ENCODE data around the gene RCVRN. TPM values are rescaled to one million over a fixed set of nuclear protein-coding genes. Genes with fewer than 3 reads are reported as not detected.

The RCVRN gene
- total RNA-seq, 1 donor from 2014 or later, result not detected

DNA sequence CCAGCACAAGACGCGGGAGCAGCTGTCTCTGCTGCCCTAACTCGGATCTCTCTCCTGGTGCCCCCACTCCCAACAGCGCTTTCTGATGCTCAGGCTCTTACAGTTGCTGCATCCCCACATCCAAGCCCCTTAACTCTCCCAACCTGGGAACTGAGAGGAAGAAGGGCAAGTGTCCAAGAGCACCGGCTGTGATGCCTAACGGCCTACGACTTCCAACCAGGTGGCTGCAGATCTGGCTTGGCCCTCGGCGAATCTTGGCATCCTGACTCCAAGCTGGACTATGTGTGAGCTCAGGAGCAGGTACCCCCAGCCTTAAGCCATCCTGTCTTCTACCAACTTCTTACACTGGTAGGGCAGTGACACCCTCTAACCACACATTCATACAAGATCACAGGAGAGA is 38.3 kb upstream of the RCVRN start:
- Mint-ChIP-seq H3K27me3 (peaks cover 9% of the 10 kb centered on the region), H3K27ac (no peak overlapping the region), H3K9me3 (ENCODE audit: low read depth) (no peaks in the 10 kb centered on the region), H3K36me3 (ENCODE audit: insufficient read depth) (no peaks in the 10 kb centered on the region), H3K4me3 (ENCODE audit: low read depth) (no peak overlapping the region), H3K4me1 (ENCODE audit: low read depth) (no peaks in the 10 kb centered on the region)
- TF ChIP-seq, protein P1, sequence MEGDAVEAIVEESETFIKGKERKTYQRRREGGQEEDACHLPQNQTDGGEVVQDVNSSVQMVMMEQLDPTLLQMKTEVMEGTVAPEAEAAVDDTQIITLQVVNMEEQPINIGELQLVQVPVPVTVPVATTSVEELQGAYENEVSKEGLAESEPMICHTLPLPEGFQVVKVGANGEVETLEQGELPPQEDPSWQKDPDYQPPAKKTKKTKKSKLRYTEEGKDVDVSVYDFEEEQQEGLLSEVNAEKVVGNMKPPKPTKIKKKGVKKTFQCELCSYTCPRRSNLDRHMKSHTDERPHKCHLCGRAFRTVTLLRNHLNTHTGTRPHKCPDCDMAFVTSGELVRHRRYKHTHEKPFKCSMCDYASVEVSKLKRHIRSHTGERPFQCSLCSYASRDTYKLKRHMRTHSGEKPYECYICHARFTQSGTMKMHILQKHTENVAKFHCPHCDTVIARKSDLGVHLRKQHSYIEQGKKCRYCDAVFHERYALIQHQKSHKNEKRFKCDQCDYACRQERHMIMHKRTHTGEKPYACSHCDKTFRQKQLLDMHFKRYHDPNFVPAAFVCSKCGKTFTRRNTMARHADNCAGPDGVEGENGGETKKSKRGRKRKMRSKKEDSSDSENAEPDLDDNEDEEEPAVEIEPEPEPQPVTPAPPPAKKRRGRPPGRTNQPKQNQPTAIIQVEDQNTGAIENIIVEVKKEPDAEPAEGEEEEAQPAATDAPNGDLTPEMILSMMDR (IDR thresholded peaks at IDR 0.05; ENCODE audit: unreplicated experiment), result no peak
- no peak for DNase-seq (ENCODE audit: low spot score, unreplicated experiment)

DNA sequence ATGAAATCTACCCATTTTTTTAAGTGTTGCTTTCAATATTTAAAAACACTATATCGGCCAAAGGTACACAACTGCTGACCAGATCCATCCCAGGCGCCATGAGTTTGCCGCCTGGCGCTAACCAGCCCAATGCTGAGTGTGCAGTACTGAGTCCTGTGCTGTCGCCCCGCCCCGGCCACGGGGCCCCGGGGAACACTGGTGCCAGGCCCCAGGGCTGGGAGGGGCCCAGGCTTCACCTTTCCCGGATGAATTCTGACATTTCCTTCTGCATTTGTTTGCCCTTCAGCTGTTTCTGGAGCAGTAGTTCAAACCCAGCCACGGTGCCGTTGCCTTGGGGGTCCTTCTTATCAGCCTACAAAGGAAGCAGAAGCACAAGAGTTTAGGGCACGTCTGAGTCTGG is 37.8 kb upstream of the RCVRN start:
- no peak for DNase-seq (ENCODE audit: low spot score, unreplicated experiment)
- Mint-ChIP-seq H3K4me3 (ENCODE audit: low read depth) (no peak overlapping the region), H3K27me3 (peaks cover 9% of the 10 kb centered on the region), H3K36me3 (ENCODE audit: insufficient read depth) (no peaks in the 10 kb centered on the region), H3K4me1 (ENCODE audit: low read depth) (no peaks in the 10 kb centered on the region), H3K9me3 (ENCODE audit: low read depth) (no peaks in the 10 kb centered on the region), H3K27ac (no peak overlapping the region)
- TF ChIP-seq, protein P1 (IDR thresholded peaks at IDR 0.05; ENCODE audit: unreplicated experiment), result no peak

DNA sequence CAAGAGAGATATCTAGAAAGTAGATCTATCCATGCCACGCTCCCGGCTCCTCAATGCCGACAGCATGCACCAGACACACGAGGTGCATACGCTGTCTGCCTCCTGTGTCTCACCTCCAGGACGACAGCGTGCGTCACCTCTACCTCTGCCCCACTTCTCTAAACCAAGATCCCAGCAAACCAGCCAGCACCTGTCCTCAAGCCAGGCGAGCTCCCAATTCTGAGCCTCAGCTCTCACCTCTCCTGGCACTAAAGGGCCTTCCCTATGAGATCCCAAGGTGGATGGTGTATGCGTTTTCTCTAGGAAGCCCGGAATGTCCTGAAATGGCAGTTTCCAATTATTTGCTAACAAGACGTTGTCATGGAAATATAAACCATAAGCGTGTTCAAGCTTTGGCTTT is 36.2 kb upstream of the RCVRN start:
- Mint-ChIP-seq H3K4me3 (ENCODE audit: low read depth) (no peak overlapping the region), H3K27ac (no peak overlapping the region), H3K36me3 (ENCODE audit: insufficient read depth) (no peaks in the 10 kb centered on the region), H3K9me3 (ENCODE audit: low read depth) (no peaks in the 10 kb centered on the region), H3K27me3 (peaks cover 4% of the 10 kb centered on the region), H3K4me1 (ENCODE audit: low read depth) (no peaks in the 10 kb centered on the region)
- no peak for DNase-seq (ENCODE audit: low spot score, unreplicated experiment)
- TF ChIP-seq, protein P1 (IDR thresholded peaks at IDR 0.05; ENCODE audit: unreplicated experiment), result no peak

DNA sequence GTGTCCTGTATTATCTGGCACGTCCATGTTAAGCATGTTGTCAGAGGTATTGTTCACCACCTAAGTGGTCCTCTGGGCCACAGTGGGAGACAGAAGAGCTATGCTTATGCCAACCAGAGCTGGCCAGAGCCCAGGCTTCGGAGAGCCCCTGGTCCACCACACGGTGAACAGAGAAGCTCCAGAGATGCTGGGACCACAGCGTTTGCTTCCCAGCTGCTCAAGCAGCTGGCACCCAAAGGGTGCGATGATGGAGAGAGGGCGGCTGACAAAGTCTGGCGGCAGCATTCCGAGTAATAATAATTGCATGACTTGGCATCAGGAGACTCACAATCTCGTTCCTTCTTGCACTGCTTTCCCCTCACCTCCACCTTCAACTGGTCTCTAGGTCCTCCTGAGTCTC is 35.8 kb upstream of the RCVRN start:
- no peaks in the 10 kb centered on the region for H3K4me1 Mint-ChIP-seq (ENCODE audit: low read depth)
- H3K36me3 Mint-ChIP-seq (ENCODE audit: insufficient read depth), result no peaks in the 10 kb centered on the region
- H3K27ac Mint-ChIP-seq, result no peak overlapping the region
- H3K9me3 Mint-ChIP-seq (ENCODE audit: low read depth), result no peaks in the 10 kb centered on the region
- H3K4me3 Mint-ChIP-seq (ENCODE audit: low read depth), result no peak overlapping the region
- peaks cover 3% of the 10 kb centered on the region for H3K27me3 Mint-ChIP-seq
- TF ChIP-seq, protein P1 (IDR thresholded peaks at IDR 0.05; ENCODE audit: unreplicated experiment), result no peak
- no peak for DNase-seq (ENCODE audit: low spot score, unreplicated experiment)

DNA sequence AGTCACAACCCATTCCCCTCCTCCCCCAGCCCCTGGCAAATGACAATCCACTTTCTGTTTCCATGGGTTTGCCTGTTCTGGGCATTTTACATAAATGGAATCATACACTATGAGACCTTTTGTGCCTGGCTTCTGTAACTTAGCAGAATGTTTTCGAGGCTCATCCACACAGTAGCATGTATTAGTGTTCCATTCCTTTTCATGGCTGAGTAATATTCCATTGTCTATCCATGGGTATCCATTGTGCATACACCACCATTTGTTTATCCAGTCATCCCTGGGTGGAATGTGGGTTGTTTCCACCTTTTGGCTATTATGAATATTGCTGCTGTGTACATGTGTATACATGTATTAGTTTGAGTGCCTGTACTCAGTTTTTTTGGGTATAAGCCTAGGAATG is 33.7 kb upstream of the RCVRN start:
- H3K27me3 Mint-ChIP-seq, result peaks cover 3% of the 10 kb centered on the region
- H3K9me3 Mint-ChIP-seq (ENCODE audit: low read depth), result no peaks in the 10 kb centered on the region
- DNase-seq (ENCODE audit: low spot score, unreplicated experiment), result no peak
- TF ChIP-seq, protein P1 (IDR thresholded peaks at IDR 0.05; ENCODE audit: unreplicated experiment), result no peak
- H3K4me1 Mint-ChIP-seq (ENCODE audit: low read depth), result no peaks in the 10 kb centered on the region
- H3K4me3 Mint-ChIP-seq (ENCODE audit: low read depth), result no peak overlapping the region
- H3K36me3 Mint-ChIP-seq (ENCODE audit: insufficient read depth), result no peaks in the 10 kb centered on the region
- H3K27ac Mint-ChIP-seq, result no peak overlapping the region
